ENCODE measurements around the gene ZBTB17. TPM values are rescaled to one million over a fixed set of nuclear protein-coding genes. Genes with fewer than 3 reads are reported as not detected.
A peak's percentile ranks its signal among the peaks of the same experiment; 100 is the strongest.

The ZBTB17 gene
- total and polyA plus RNA-seq, 12 donors, result 8.0 to 172 (median 33.7) TPM

- Histone ChIP-seq H3K36me3 (replicated peaks in 1 of 2) (no peaks in the 10 kb centered on the region), H3K27ac (peak overlapping the region; percentile 75 to 90 (median 84)), H3K4me3 (no peak overlapping the region), H3K4me1 (replicated peaks in 1 of 2) (peaks cover 18 to 67% of the 10 kb centered on the region in 2 donors), H3K9me3 (replicated peaks in 1 of 3) (no peaks in the 10 kb centered on the region), H3K27me3 (no peaks in the 10 kb centered on the region)
- DNase-seq, result peak; percentile 39 to 85 (median 80)
- 47 to 69% (median 51%) methylated on average over 8 of the region's 8 CpGs for WGBS, 4 donors
- intact Hi-C loops (cut with DNase I), result no loop called here
- no peak for TF ChIP-seq CTCF (IDR thresholded peaks at IDR 0.05)
- peak in 1 of 2 donors; percentile 22 for TF ChIP-seq POLR2A (IDR thresholded peaks at IDR 0.05)
Observed at GRCh38 chr1:15962671-15963362, 13.1 kb downstream of the ZBTB17 start.

DNA sequence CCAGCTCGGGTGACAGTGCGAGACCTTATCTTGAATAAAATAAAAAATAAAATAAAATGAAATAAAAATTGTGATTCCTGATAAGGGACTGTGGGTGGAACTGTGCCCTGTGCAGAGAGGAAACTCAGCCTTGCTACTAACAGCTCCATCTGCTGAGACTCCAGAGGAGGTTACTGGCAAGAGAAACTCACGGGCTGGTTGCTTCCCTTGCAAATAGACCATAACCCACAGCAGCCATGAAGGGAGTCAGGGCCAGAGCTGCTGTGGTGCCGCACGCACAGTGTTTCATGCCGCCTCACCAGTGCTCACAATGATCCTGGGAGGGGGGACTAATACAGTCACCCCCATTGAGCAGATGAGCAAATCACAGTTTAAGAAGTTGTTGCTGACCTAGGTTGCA, 13.7 kb downstream of the ZBTB17 start:
- H3K4me3 ChIP-seq, result no peak overlapping the region
- 26 to 48% (median 47%) methylated on average over 3 to 6 of the region's 6 CpGs for WGBS, 4 donors
- peak in 1 of 2 donors; percentile 10 for TF ChIP-seq POLR2A (IDR thresholded peaks at IDR 0.05)
- peak in 2 of 6 experiments; percentile 1 to 21 for TF ChIP-seq CTCF (IDR thresholded peaks at IDR 0.05)
- H3K27me3 ChIP-seq, result no peaks in the 10 kb centered on the region
- DNase-seq, result peak in 6 of 7 donors; percentile 30 to 73 (median 66)
- peak overlapping the region; percentile 75 to 90 (median 84) for H3K27ac ChIP-seq
- H3K9me3 ChIP-seq (replicated peaks in 1 of 3), result no peaks in the 10 kb centered on the region
- H3K4me1 ChIP-seq (replicated peaks in 1 of 2), result peaks cover 18 to 64% of the 10 kb centered on the region in 2 donors
- intact Hi-C loops (cut with DNase I), result no loop called here
- H3K36me3 ChIP-seq (replicated peaks in 1 of 2), result no peaks in the 10 kb centered on the region

DNA sequence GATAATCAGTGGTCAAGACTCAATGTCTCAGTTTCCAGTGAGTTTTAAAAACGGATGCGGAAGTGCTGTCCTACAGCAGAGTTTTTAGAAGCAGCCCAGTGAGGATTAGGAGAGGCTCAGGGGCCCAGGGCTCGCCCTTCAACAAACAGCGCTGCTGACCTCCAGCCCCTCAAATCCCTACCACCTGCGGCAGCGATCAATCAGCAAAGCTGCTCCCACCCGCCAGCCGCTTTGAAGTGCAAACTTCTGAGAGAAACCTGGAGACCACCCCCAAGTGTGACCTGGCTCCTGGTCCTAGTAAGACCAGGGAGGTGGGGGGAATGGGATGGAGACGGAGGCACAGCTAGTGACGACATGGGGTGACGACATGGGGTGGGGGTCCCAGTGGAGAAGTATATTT, 14.4 kb downstream of the ZBTB17 start:
- Histone ChIP-seq H3K4me1 (replicated peaks in 1 of 2) (peaks cover 18 to 62% of the 10 kb centered on the region in 2 donors), H3K27ac (peak overlapping the region in 3 of 5 donors; percentile 75 to 90 (median 77)), H3K9me3 (replicated peaks in 1 of 3) (no peaks in the 10 kb centered on the region), H3K36me3 (replicated peaks in 1 of 2) (no peaks in the 10 kb centered on the region), H3K27me3 (no peaks in the 10 kb centered on the region), H3K4me3 (no peak overlapping the region)
- TF ChIP-seq CTCF (IDR thresholded peaks at IDR 0.05) (no peak), POLR2A (IDR thresholded peaks at IDR 0.05) (no peak)
- peak in 3 of 7 donors; percentile 15 to 25 (median 19) for DNase-seq
- 88 to 95% (median 90%) methylated on average over 11 of the region's 11 CpGs for WGBS, 4 donors
- intact Hi-C loops (cut with DNase I), result no loop called here

GRCh38 chr1:15960808-15961207, 15.1 kb downstream of the ZBTB17 start:
- no peak overlapping the region for H3K4me3 ChIP-seq
- intact Hi-C loops (cut with DNase I), result no loop called here
- H3K27me3 ChIP-seq, result no peaks in the 10 kb centered on the region
- WGBS, 4 donors, result 90 to 96% (median 93%) methylated on average over 5 of the region's 5 CpGs
- DNase-seq, result no peak
- no peaks in the 10 kb centered on the region for H3K9me3 ChIP-seq (replicated peaks in 1 of 3)
- TF ChIP-seq POLR2A (IDR thresholded peaks at IDR 0.05) (no peak), CTCF (IDR thresholded peaks at IDR 0.05) (no peak)
- H3K36me3 ChIP-seq (replicated peaks in 1 of 2), result no peaks in the 10 kb centered on the region
- peaks cover 18 to 62% of the 10 kb centered on the region in 2 donors for H3K4me1 ChIP-seq (replicated peaks in 1 of 2)
- H3K27ac ChIP-seq, result no peak overlapping the region
